ENCODE results near the gene MDM1.

The MDM1 gene

GRCh38 chr12:68321140-68321539 lies 11.0 kb downstream of the MDM1 start:
- no peak for DNase-seq (ENCODE audit: low read depth, low spot score)
- ChIA-PET POLR2A (no interaction called here), CTCF (interaction anchor here (0.8 to 3.2 kb wide), 5 partner anchors 10 to 97 kb away, joined by 3 to 64 read pairs (median 7); partner anchors contain the start of genes IL26 and MDM1)
- TF ChIP-seq, protein P1, sequence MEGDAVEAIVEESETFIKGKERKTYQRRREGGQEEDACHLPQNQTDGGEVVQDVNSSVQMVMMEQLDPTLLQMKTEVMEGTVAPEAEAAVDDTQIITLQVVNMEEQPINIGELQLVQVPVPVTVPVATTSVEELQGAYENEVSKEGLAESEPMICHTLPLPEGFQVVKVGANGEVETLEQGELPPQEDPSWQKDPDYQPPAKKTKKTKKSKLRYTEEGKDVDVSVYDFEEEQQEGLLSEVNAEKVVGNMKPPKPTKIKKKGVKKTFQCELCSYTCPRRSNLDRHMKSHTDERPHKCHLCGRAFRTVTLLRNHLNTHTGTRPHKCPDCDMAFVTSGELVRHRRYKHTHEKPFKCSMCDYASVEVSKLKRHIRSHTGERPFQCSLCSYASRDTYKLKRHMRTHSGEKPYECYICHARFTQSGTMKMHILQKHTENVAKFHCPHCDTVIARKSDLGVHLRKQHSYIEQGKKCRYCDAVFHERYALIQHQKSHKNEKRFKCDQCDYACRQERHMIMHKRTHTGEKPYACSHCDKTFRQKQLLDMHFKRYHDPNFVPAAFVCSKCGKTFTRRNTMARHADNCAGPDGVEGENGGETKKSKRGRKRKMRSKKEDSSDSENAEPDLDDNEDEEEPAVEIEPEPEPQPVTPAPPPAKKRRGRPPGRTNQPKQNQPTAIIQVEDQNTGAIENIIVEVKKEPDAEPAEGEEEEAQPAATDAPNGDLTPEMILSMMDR (IDR thresholded peaks at IDR 0.05; ENCODE audit: insufficient read depth, low read length, missing control alignments), result no peak
- no peak overlapping the region for H3K4me3 ChIP-seq (ENCODE audit: low read depth, low read length)

DNA sequence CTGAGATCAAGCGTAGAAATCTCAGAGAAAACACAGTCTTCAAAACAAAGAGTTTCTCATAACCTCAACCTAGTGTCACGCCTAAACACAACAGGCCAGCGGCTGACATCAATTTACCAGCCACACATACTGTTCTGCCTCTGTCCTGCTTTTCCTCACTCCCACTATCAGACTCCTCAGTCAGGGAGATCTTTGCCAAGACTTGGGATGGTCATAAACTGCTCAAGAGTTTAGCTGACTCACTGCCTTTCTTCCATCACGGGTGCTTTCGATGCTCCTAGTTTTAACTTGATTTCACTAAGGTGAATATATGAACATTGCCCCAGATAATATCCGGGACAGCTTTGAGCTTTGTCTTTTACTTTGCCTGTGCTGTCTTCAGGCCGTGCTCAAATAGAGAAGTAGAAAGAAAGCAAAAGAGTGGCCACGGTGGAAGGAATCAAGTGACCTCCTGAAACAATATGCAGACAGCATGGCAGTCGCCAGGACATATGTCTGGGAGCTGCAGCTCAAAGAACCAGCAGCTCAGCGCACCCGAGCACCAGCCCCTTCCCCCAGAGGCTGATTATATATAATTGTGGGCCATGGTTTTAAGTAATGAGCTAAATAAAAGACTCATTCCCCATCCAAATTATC lies 12.1 kb downstream of the MDM1 start:
- DNase-seq (ENCODE audit: low read depth, low spot score), result peak; percentile 51
- no peak overlapping the region for H3K4me3 ChIP-seq (ENCODE audit: low read depth, low read length)
- TF ChIP-seq, protein P1 (IDR thresholded peaks at IDR 0.05; ENCODE audit: insufficient read depth, low read length, missing control alignments), result no peak
- POLR2A ChIA-PET, result no interaction called here
- CTCF ChIA-PET, result interaction anchor here (0.9 to 3.2 kb wide), 9 partner anchors 9 to 279 kb away, joined by 3 to 64 read pairs (median 4); partner anchors contain the start of gene IL26

DNA sequence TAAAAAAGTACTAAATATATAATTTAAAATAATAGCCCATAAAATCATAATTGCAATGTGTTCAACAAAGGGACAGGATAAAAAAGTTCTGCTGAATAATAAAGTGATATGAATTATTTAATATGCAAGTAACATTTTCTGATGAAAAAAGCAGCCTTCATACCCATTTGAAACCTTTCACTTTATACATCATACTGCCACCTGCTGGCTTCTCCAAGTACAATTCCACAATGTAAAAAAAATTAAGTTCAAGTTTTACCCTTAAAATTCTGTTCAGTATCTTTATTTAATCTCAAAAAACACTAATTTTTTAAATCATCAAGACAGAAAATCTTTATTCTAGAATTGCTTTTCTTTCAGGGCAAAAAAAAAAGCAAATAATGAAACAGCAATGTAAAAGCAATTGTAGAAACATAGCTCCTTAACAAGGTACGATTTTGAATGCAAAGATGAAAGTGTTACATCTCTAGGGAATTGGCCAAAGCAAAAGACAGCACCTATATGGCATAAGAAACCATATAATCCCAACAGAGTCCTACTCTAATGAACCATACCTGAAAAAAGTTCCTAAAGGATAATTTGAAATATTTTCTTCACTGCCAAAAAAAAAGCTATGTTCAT lies 15.0 kb downstream of the MDM1 start:
- ChIA-PET CTCF (interaction anchor here (0.6 to 7.5 kb wide), 30 partner anchors 9 to 789 kb away, joined by 3 to 212 read pairs (median 6); partner anchors contain the start of genes IL22, IL26 and MDM1), POLR2A (no interaction called here)
- TF ChIP-seq, protein P1 (IDR thresholded peaks at IDR 0.05; ENCODE audit: insufficient read depth, low read length, missing control alignments), result peak; percentile 33
- no peak for DNase-seq (ENCODE audit: low read depth, low spot score)
- H3K4me3 ChIP-seq (ENCODE audit: low read depth, low read length), result no peak overlapping the region

- peak; percentile 86 for DNase-seq (ENCODE audit: low read depth, low spot score)
- TF ChIP-seq, protein P1 (IDR thresholded peaks at IDR 0.05; ENCODE audit: insufficient read depth, low read length, missing control alignments), result no peak
- CTCF ChIA-PET, result interaction anchor here (0.9 to 1.7 kb wide), 6 partner anchors 10 to 520 kb away, joined by 3 to 25 read pairs (median 3); partner anchors contain the start of gene IL26
- no peak overlapping the region for H3K4me3 ChIP-seq (ENCODE audit: low read depth, low read length)
- POLR2A ChIA-PET, result interaction anchor here (0.7 to 1.0 kb wide), 2 partner anchors 23 to 78 kb away, joined by 3 to 4 read pairs; no protein-coding TSS in a partner anchor
Observed at GRCh38 chr12:68310370-68310769, 21.8 kb downstream of the MDM1 start.

- no peak overlapping the region for H3K4me3 ChIP-seq (ENCODE audit: low read depth, low read length)
- TF ChIP-seq, protein P1 (IDR thresholded peaks at IDR 0.05; ENCODE audit: insufficient read depth, low read length, missing control alignments), result no peak
- POLR2A ChIA-PET, result no interaction called here
- CTCF ChIA-PET, result interaction anchor here (2.8 kb wide), 1 partner anchor 11 kb away, joined by 13 read pairs; no protein-coding TSS in a partner anchor
- no peak for DNase-seq (ENCODE audit: low read depth, low spot score)
Observed at GRCh38 chr12:68306564-68306963, 25.6 kb downstream of the MDM1 start.

DNA sequence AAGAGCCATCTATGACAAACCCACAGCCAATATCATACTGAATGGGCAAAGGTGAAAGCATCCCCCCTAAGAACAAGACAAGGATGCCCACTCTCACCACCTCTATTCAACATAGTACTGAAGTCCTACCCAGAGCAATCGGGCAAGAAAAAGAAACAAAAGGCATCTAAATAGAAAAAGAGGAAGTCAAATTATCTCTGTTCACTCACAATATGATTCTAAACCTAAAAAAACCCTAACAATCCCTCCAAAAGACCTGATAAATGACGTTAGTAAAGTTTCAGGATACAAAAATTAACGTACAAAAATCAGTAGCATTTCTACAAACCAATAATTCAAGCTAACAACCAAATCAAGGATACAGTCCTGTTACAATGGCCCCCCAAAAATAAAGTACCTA lies 26.9 kb downstream of the MDM1 start:
- POLR2A ChIA-PET, result no interaction called here
- no peak for DNase-seq (ENCODE audit: low read depth, low spot score)
- TF ChIP-seq, protein P1 (IDR thresholded peaks at IDR 0.05; ENCODE audit: insufficient read depth, low read length, missing control alignments), result no peak
- CTCF ChIA-PET, result no interaction called here
- H3K4me3 ChIP-seq (ENCODE audit: low read depth, low read length), result no peak overlapping the region

Data from AG04449 (cell line).